ENCODE measurements around the gene ASPM. TPM values are rescaled to one million over a fixed set of nuclear protein-coding genes. Genes with fewer than 3 reads are reported as not detected.
A peak's percentile ranks its signal among the peaks of the same experiment; 100 is the strongest.
"Not testable (repeated sequence)": the region's sequence is repeated elsewhere in the genome, so short reads cannot be mapped to it uniquely, and the experiment has no call there.

Gene ASPM
- polyA plus RNA-seq, 1 donor from 2014 or later, result 0.04 TPM

- Mint-ChIP-seq H3K27me3 (no peaks in the 10 kb centered on the region), H3K4me3 (no peak overlapping the region), H3K27ac (peak overlapping the region in 1 of 3 donors; percentile 29), H3K36me3 (peaks cover 2% of the 10 kb centered on the region), H3K9me3 (peaks cover 2 to 8% (median 2%) of the 10 kb centered on the region in 3 donors), H3K4me1 (peaks cover 0 to 2% (median 0%) of the 10 kb centered on the region in 3 donors)
Observed at GRCh38 chr1:197073978-197074377, 72.5 kb downstream of the ASPM start.

GRCh38 chr1:197067457-197067818 is 79.0 kb downstream of the ASPM start:
- Mint-ChIP-seq H3K4me1 (peaks cover 0 to 2% (median 0%) of the 10 kb centered on the region in 3 donors), H3K27me3 (no peaks in the 10 kb centered on the region), H3K36me3 (no peaks in the 10 kb centered on the region), H3K4me3 (no peak overlapping the region), H3K9me3 (peaks cover 2 to 10% (median 2%) of the 10 kb centered on the region in 3 donors), H3K27ac (no peak overlapping the region)

GRCh38 chr1:197066719-197067456 is 79.6 kb downstream of the ASPM start, which contains the start of gene F13B:
Gene F13B (minus strand): TSS chr1:197067260. CDS start chr1:197067223, 37 bp downstream.
- H3K27me3 Mint-ChIP-seq, result no peaks in the 10 kb centered on the region
- H3K36me3 Mint-ChIP-seq, result no peaks in the 10 kb centered on the region
- H3K4me3 Mint-ChIP-seq, result no peak within 1 kb of the TSS
- peaks cover 0 to 2% (median 0%) of the 10 kb centered on the region in 3 donors for H3K4me1 Mint-ChIP-seq
- H3K9me3 Mint-ChIP-seq, result peaks cover 0 to 10% (median 2%) of the 10 kb centered on the region in 3 donors
- no peak within 1 kb of the TSS for H3K27ac Mint-ChIP-seq

GRCh38 chr1:197066277-197066676 is 80.2 kb downstream of the ASPM start:
- H3K36me3 Mint-ChIP-seq, result no peaks in the 10 kb centered on the region
- peaks cover 0 to 10% (median 2%) of the 10 kb centered on the region in 3 donors for H3K9me3 Mint-ChIP-seq
- H3K4me3 Mint-ChIP-seq, result no peak overlapping the region
- peaks cover 0 to 2% (median 0%) of the 10 kb centered on the region in 3 donors for H3K4me1 Mint-ChIP-seq
- no peak overlapping the region for H3K27ac Mint-ChIP-seq
- no peaks in the 10 kb centered on the region for H3K27me3 Mint-ChIP-seq

GRCh38 chr1:197065559-197065958 is 80.9 kb downstream of the ASPM start:
- no peak overlapping the region for H3K27ac Mint-ChIP-seq
- H3K4me3 Mint-ChIP-seq, result no peak overlapping the region
- peaks cover 0 to 2% (median 0%) of the 10 kb centered on the region in 3 donors for H3K4me1 Mint-ChIP-seq
- peaks cover 0 to 10% (median 2%) of the 10 kb centered on the region in 3 donors for H3K9me3 Mint-ChIP-seq
- no peaks in the 10 kb centered on the region for H3K27me3 Mint-ChIP-seq
- no peaks in the 10 kb centered on the region for H3K36me3 Mint-ChIP-seq

GRCh38 chr1:197063212-197063611 is 83.3 kb downstream of the ASPM start:
- Mint-ChIP-seq H3K9me3 (peaks cover 0 to 2% (median 0%) of the 10 kb centered on the region in 3 donors), H3K4me3 (no peak overlapping the region), H3K27me3 (no peaks in the 10 kb centered on the region), H3K36me3 (no peaks in the 10 kb centered on the region), H3K27ac (no peak overlapping the region), H3K4me1 (peaks cover 0 to 2% (median 0%) of the 10 kb centered on the region in 3 donors)

GRCh38 chr1:197062692-197063091 is 83.8 kb downstream of the ASPM start:
- H3K4me1 Mint-ChIP-seq, result peaks cover 0 to 2% (median 0%) of the 10 kb centered on the region in 3 donors
- no peaks in the 10 kb centered on the region for H3K36me3 Mint-ChIP-seq
- no peak overlapping the region for H3K4me3 Mint-ChIP-seq
- peaks cover 0 to 2% (median 0%) of the 10 kb centered on the region in 3 donors for H3K9me3 Mint-ChIP-seq
- no peak overlapping the region for H3K27ac Mint-ChIP-seq
- no peaks in the 10 kb centered on the region for H3K27me3 Mint-ChIP-seq

GRCh38 chr1:197049100-197049499 is 97.4 kb downstream of the ASPM start:
- Mint-ChIP-seq H3K9me3 (peaks cover 0 to 8% (median 7%) of the 10 kb centered on the region in 3 donors), H3K27ac (no peak overlapping the region), H3K4me1 (no peaks in the 10 kb centered on the region), H3K36me3 (no peaks in the 10 kb centered on the region), H3K4me3 (no peak overlapping the region), H3K27me3 (no peaks in the 10 kb centered on the region)

- no peaks in the 10 kb centered on the region for H3K27me3 Mint-ChIP-seq
- no peaks in the 10 kb centered on the region for H3K4me1 Mint-ChIP-seq
- H3K36me3 Mint-ChIP-seq, result no peaks in the 10 kb centered on the region
- H3K9me3 Mint-ChIP-seq, result peaks cover 0 to 7% (median 0%) of the 10 kb centered on the region in 3 donors
- H3K27ac Mint-ChIP-seq, result no peak overlapping the region
- no peak overlapping the region for H3K4me3 Mint-ChIP-seq
Observed at GRCh38 chr1:197042676-197043341, 103.7 kb downstream of the ASPM start.

GRCh38 chr1:197041486-197042353 is 104.7 kb downstream of the ASPM start:
- H3K27ac Mint-ChIP-seq, result no peak overlapping the region
- no peaks in the 10 kb centered on the region for H3K36me3 Mint-ChIP-seq
- no peaks in the 10 kb centered on the region for H3K4me1 Mint-ChIP-seq
- no peaks in the 10 kb centered on the region for H3K27me3 Mint-ChIP-seq
- no peak overlapping the region for H3K4me3 Mint-ChIP-seq
- H3K9me3 Mint-ChIP-seq, result peaks cover 0 to 2% (median 0%) of the 10 kb centered on the region in 3 donors

- Mint-ChIP-seq H3K27ac (no peak overlapping the region), H3K27me3 (no peaks in the 10 kb centered on the region), H3K4me1 (peaks cover 0 to 1% (median 0%) of the 10 kb centered on the region in 3 donors), H3K4me3 (no peak overlapping the region), H3K9me3 (no peaks in the 10 kb centered on the region), H3K36me3 (no peaks in the 10 kb centered on the region)
Observed at GRCh38 chr1:197036861-197037260, 109.6 kb downstream of the ASPM start.

- not testable (repeated sequence) for H3K4me1 Mint-ChIP-seq, H3K36me3 Mint-ChIP-seq, H3K4me3 Mint-ChIP-seq, H3K9me3 Mint-ChIP-seq, H3K27ac Mint-ChIP-seq, H3K27me3 Mint-ChIP-seq
Observed at GRCh38 chr1:197034631-197035339, 111.7 kb downstream of the ASPM start.
